Activated CD8-positive, alpha-beta memory T cell treated with anti-CD3 and anti-CD28 coated beads, Interleukin-2, amount 50 U/mL, for 24 hours (primary cell): ENCODE measurements around the gene GMEB2.

ENCODE experiments used
- DNase-seq: peaks from one replicate; pipeline ENCODE4 v3.0.0-alpha.2; 2020; ENCODE audit errors: extremely low read depth

GMEB2 gene

GRCh38 chr20:63546956-63547724 is 79.8 kb downstream of the GMEB2 start:
- no peak for DNase-seq

GRCh38 chr20:63546256-63546955 is 80.5 kb downstream of the GMEB2 start:
- no peak for DNase-seq

GRCh38 chr20:63545814-63546213 is 81.1 kb downstream of the GMEB2 start:
- no peak for DNase-seq

GRCh38 chr20:63544958-63545516 is 81.9 kb downstream of the GMEB2 start:
- no peak for DNase-seq

- no peak for DNase-seq
Measured at GRCh38 chr20:63544241-63544957, 82.5 kb downstream of the GMEB2 start.

GRCh38 chr20:63543733-63544132 is 83.2 kb downstream of the GMEB2 start:
- DNase-seq: no peak

- no peak for DNase-seq
Measured at GRCh38 chr20:63543131-63543530, 83.8 kb downstream of the GMEB2 start.

- no peak for DNase-seq
Measured at GRCh38 chr20:63542696-63543095, 84.2 kb downstream of the GMEB2 start.

- no peak for DNase-seq
Measured at GRCh38 chr20:63542031-63542559, 84.8 kb downstream of the GMEB2 start.

- no peak for DNase-seq
Measured at GRCh38 chr20:63541371-63541770, 85.5 kb downstream of the GMEB2 start.

GRCh38 chr20:63540417-63541186 is 86.3 kb downstream of the GMEB2 start:
- no peak for DNase-seq

- no peak for DNase-seq
Measured at GRCh38 chr20:63539441-63540370, 87.2 kb downstream of the GMEB2 start.

- no peak for DNase-seq
Measured at GRCh38 chr20:63539092-63539430, 87.8 kb downstream of the GMEB2 start.

- no peak for DNase-seq
Measured at GRCh38 chr20:63538204-63539091, 88.5 kb downstream of the GMEB2 start.
